Measurements from ENCODE around the gene AIRE.

DNA sequence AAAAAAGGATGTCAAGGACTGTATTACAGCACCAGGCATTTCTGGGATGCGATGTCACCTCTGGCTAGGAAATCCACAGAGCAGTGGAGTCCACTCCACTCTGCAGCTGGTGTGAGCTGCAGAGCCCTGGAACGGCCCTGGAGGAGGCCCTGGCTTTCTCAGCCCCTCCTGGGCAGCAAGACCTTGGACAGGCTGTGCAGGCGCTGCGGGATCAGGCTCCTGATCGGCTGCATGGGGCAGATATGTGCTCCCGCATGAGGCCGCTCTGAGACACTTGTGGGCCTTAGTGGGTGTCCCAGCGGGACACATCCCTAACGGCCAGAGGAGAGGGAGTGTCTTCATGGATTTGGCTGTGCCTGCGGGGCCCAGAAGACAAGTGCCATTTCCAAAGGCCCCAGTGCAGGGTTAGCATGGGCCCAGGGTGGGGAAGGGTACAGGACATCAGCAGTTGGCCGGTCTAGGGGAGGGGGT is 30.1 kb upstream of the AIRE start:
- TF ChIP-seq, protein P1, sequence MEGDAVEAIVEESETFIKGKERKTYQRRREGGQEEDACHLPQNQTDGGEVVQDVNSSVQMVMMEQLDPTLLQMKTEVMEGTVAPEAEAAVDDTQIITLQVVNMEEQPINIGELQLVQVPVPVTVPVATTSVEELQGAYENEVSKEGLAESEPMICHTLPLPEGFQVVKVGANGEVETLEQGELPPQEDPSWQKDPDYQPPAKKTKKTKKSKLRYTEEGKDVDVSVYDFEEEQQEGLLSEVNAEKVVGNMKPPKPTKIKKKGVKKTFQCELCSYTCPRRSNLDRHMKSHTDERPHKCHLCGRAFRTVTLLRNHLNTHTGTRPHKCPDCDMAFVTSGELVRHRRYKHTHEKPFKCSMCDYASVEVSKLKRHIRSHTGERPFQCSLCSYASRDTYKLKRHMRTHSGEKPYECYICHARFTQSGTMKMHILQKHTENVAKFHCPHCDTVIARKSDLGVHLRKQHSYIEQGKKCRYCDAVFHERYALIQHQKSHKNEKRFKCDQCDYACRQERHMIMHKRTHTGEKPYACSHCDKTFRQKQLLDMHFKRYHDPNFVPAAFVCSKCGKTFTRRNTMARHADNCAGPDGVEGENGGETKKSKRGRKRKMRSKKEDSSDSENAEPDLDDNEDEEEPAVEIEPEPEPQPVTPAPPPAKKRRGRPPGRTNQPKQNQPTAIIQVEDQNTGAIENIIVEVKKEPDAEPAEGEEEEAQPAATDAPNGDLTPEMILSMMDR (IDR thresholded peaks at IDR 0.05): no peak
- no peak for TF ChIP-seq POLR2A (IDR thresholded peaks at IDR 0.05)

All from adrenal gland (tissue), 5 donors.